Mesenchymal stem cell (in vitro differentiated cells and primary cell): ENCODE data around the gene TNFRSF11A.

Experiments
- DNase-seq: peaks from one replicate; pipeline ENCODE4 v3.0.0-alpha.2; 2013
- H2AFZ ChIP-seq: one replicate; pipeline ENCODE4 v1.6.1; 2013; ENCODE audit warnings: low read depth, mild to moderate bottlenecking, control low read depth, inconsistent platforms, low read length, moderate library complexity
- H2AK5ac ChIP-seq: 2 replicates; pipeline ENCODE4 v1.6.1; 2013; ENCODE audit warnings: low read length, moderate library complexity, mild to moderate bottlenecking, inconsistent platforms; ENCODE audit not compliant: severe bottlenecking
- H2BK120ac ChIP-seq: one replicate; pipeline ENCODE4 v1.6.1; 2013; ENCODE audit warnings: low read depth, mild to moderate bottlenecking, inconsistent platforms, low read length, moderate library complexity
- H2BK12ac ChIP-seq, 2 experiments: one replicate each; pipeline ENCODE4 v1.6.1; 2013; ENCODE audit warnings: inconsistent platforms in 2 of 2, low read length in 2 of 2, mild to moderate bottlenecking in 2 of 2, moderate library complexity in 2 of 2, control low read depth in 1 of 2
- H2BK15ac ChIP-seq: one replicate; pipeline ENCODE4 v1.6.1; 2013; ENCODE audit warnings: mild to moderate bottlenecking, low read depth, inconsistent platforms; ENCODE audit not compliant: poor library complexity, severe bottlenecking
- H2BK5ac ChIP-seq: 2 replicates; pipeline ENCODE4 v1.6.1; 2013; ENCODE audit warnings: low read depth, mild to moderate bottlenecking, low read length, control low read depth, inconsistent platforms; ENCODE audit not compliant: poor library complexity, severe bottlenecking
- H3K14ac ChIP-seq, 2 experiments: one replicate each; pipeline ENCODE4 v1.6.1; 2013; ENCODE audit warnings: inconsistent platforms in 2 of 2, low read length in 2 of 2, control low read depth in 1 of 2, mild to moderate bottlenecking in 1 of 2, moderate library complexity in 1 of 2
- H3K18ac ChIP-seq, 2 experiments: one replicate each; pipeline ENCODE4 v1.6.1; 2013; ENCODE audit warnings: inconsistent platforms in 2 of 2, low read length in 2 of 2, control low read depth in 1 of 2, low read depth in 1 of 2, mild to moderate bottlenecking in 1 of 2
- H3K23ac ChIP-seq, 2 experiments: one replicate each; pipeline ENCODE4 v1.6.1; 2013; ENCODE audit warnings: inconsistent platforms in 2 of 2, low read length in 2 of 2, mild to moderate bottlenecking in 2 of 2, moderate library complexity in 2 of 2, control low read depth in 1 of 2
- H3K27ac ChIP-seq: 2 replicates; pipeline ENCODE4 v1.5.1; 2013; ENCODE audit warnings: mild to moderate bottlenecking, moderate library complexity, low read length, control low read depth, inconsistent platforms; ENCODE audit not compliant: poor library complexity, severe bottlenecking
- H3K27me3 ChIP-seq, 2 experiments: 2 replicates each; pipeline versions ENCODE4 v1.6.1 to v1.7.0; 2013; ENCODE audit warnings: low read length in 2 of 2, mild to moderate bottlenecking in 2 of 2, moderate library complexity in 2 of 2, control low read depth in 1 of 2, inconsistent platforms in 1 of 2; ENCODE audit not compliant: control insufficient read depth in 1 of 2, insufficient read depth in 1 of 2
- H3K36me3 ChIP-seq, 2 experiments: 2 replicates each; pipeline versions ENCODE4 v1.6.1 to v1.7.0; 2013; ENCODE audit warnings: low read length in 2 of 2, control low read depth in 1 of 2, inconsistent platforms in 1 of 2, low read depth in 1 of 2, mild to moderate bottlenecking in 1 of 2; ENCODE audit not compliant: insufficient read depth in 2 of 2, control insufficient read depth in 1 of 2
- H3K4ac ChIP-seq, 2 experiments: one replicate each; pipeline ENCODE4 v1.6.1; 2013; ENCODE audit warnings: inconsistent platforms in 2 of 2, low read length in 2 of 2, mild to moderate bottlenecking in 2 of 2, moderate library complexity in 2 of 2, control low read depth in 1 of 2, low read depth in 1 of 2
- H3K4me1 ChIP-seq: 2 replicates; pipeline ENCODE4 v1.6.1; 2013; ENCODE audit warnings: low read depth, low read length, control low read depth; ENCODE audit not compliant: control insufficient read depth, insufficient read depth
- H3K4me2 ChIP-seq: 2 replicates; pipeline ENCODE4 v1.6.1; 2013; ENCODE audit warnings: low read length, mild to moderate bottlenecking, inconsistent platforms; ENCODE audit not compliant: poor library complexity, severe bottlenecking
- H3K4me3 ChIP-seq, 2 experiments: 2 replicates each; pipeline versions ENCODE4 v1.5.1 to v1.7.0; 2013; ENCODE audit warnings: low read length in 2 of 2, mild to moderate bottlenecking in 2 of 2, control low read depth in 1 of 2, low read depth in 1 of 2; ENCODE audit not compliant: insufficient read depth in 1 of 2
- H3K79me1 ChIP-seq: replicated peaks from 2 replicates; pipeline ENCODE4 v1.6.1; 2013; ENCODE audit warnings: mild to moderate bottlenecking, control low read depth, low read length, inconsistent platforms; ENCODE audit not compliant: poor library complexity, severe bottlenecking
- H3K9ac ChIP-seq: 2 replicates; pipeline ENCODE4 v1.7.0; 2013; ENCODE audit warnings: mild to moderate bottlenecking, low read length, moderate library complexity
- H3K9me3 ChIP-seq: 2 replicates; pipeline ENCODE4 v1.7.0; 2013; ENCODE audit warnings: mild to moderate bottlenecking, low read length; ENCODE audit not compliant: control insufficient read depth
- H4K8ac ChIP-seq: one replicate; pipeline ENCODE4 v1.6.1; 2013; ENCODE audit warnings: inconsistent platforms, mild to moderate bottlenecking, low read length, moderate library complexity
- H4K91ac ChIP-seq: one replicate; pipeline ENCODE4 v1.6.1; 2013; ENCODE audit warnings: mild to moderate bottlenecking, low read length, inconsistent platforms
- whole genome bisulfite sequencing: methylation state at CpG from one replicate; pipeline ENCODE4 v1.1.7; 2013; ENCODE audit warnings: mixed read lengths; 5-methylcytosine and 5-hydroxymethylcytosine counted together

The TNFRSF11A gene

DNA sequence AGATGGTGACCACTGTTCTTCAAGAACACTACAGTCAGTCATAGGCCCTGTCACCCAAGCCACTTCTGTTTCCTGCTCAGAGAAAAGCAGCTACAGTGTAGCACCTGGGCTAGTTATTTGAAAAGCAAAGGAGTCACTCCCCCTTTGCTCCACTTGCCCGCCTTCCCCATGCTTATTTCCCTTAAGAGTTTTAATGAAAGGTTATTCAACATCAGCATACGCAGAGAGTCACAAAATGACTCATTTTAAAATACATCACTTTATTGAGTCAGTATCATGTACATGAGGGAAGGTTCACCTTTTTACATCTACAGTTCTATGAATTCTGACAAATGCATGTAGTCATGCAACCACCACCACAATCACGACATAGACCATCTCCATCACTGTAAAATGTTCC, 71.3 kb downstream of the TNFRSF11A start:
- WGBS, result 81% methylated on average over 3 of the region's 3 CpGs

DNA sequence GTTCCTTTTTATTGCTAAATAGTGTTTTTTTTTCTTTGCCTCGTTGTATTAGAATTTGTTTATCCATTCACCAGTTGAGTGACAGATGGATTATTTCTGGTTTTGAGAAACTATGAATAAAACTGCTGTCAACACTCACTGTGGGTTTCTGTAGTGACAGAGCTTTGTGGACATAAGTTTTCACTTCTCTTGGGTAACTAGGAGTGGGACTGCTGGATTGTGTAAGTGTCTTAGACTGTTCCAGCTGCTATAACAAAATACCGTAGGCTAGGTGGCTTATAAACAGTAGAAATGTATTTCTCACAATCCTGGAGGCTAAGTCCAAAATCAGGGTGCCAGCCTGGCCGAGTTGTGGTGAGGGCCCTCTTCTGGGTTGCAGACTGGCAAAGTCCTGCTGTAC, 71.9 kb downstream of the TNFRSF11A start:
- Histone ChIP-seq H3K36me3 (no peaks in the 10 kb centered on the region), H4K8ac (no peak overlapping the region), H3K4ac (no peak overlapping the region), H3K9me3 (no peaks in the 10 kb centered on the region), H3K14ac (no peak overlapping the region), H2BK15ac (no peak overlapping the region), H2BK5ac (no peak overlapping the region), H3K9ac (no peak overlapping the region), H3K18ac (no peak overlapping the region), H2BK12ac (no peak overlapping the region), H3K27ac (no peak overlapping the region), H2AK5ac (no peak overlapping the region), H3K4me3 (no peak overlapping the region), H2AFZ (no peak overlapping the region), H3K4me1 (peaks cover 5% of the 10 kb centered on the region), H3K79me1 (no peaks in the 10 kb centered on the region), H3K27me3 (peaks cover 0 to 22% of the 10 kb centered on the region in 2 experiments), H3K4me2 (no peak overlapping the region), H2BK120ac (no peak overlapping the region), H3K23ac (no peak overlapping the region), H4K91ac (no peak overlapping the region)
- no peak for DNase-seq
- 85% methylated on average over 3 of the region's 3 CpGs for WGBS

More for the DNA sequence above, 71.3 kb downstream of the TNFRSF11A start:
- H3K4me1 ChIP-seq, result peaks cover 5% of the 10 kb centered on the region
- no peak overlapping the region for H2AK5ac ChIP-seq
- DNase-seq, result no peak
- H3K9me3 ChIP-seq, result no peaks in the 10 kb centered on the region
- H2BK15ac ChIP-seq, result no peak overlapping the region
- no peaks in the 10 kb centered on the region for H3K36me3 ChIP-seq
- no peak overlapping the region for H3K9ac ChIP-seq
- no peak overlapping the region for H2BK120ac ChIP-seq
- H3K79me1 ChIP-seq, result no peaks in the 10 kb centered on the region
- H2BK12ac ChIP-seq, result no peak overlapping the region
- H3K23ac ChIP-seq, result no peak overlapping the region
- no peak overlapping the region for H3K4ac ChIP-seq
- H3K27me3 ChIP-seq, result peaks cover 0 to 20% of the 10 kb centered on the region in 2 experiments
- H2AFZ ChIP-seq, result no peak overlapping the region
- no peak overlapping the region for H3K18ac ChIP-seq
- H3K4me2 ChIP-seq, result no peak overlapping the region
- H4K91ac ChIP-seq, result no peak overlapping the region
- no peak overlapping the region for H3K27ac ChIP-seq
- no peak overlapping the region for H3K14ac ChIP-seq
- no peak overlapping the region for H4K8ac ChIP-seq
- H3K4me3 ChIP-seq, result no peak overlapping the region
- no peak overlapping the region for H2BK5ac ChIP-seq

DNA sequence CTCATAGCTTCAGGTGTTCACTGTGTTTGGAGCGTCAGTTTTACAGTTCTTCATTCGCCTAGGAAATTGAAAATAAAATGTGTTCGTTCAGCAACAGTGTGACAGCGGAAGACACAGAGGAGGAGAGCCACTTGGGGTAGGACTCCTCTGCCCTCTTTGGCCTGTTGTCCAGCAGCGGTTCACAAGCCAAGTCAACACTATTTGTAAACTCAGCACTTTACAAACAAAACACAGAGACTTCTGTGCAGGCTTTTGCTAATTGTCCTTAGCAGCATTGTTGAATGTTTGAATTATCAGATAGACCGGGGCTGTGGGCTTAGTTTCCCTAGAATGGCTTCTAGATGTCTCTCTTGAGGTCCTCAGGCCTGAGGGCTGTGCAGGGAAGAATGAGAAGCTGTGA, 73.2 kb downstream of the TNFRSF11A start:
- 94% methylated on average over 5 of the region's 6 CpGs for WGBS
- no peak overlapping the region for H3K4ac ChIP-seq
- DNase-seq, result no peak

DNA sequence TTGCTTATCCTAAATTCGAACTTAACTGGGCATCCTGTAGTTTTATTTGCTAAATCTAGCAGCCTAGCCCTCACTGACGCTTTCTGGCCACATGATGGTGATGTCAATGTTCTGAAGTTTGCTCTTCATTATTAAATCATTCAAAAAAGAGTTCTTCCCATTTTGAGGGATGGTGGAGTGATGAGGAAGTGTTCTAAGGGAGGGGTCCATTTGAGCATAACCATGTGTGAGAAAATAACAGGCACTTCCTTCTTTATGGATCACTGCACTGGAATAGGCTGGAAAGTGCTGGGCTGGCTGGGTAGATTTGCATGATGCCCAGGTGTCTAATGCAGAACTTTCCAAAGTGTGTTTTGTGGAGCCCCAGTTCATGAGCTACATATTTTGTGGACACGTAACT, 74.2 kb downstream of the TNFRSF11A start:
- no peaks in the 10 kb centered on the region for H3K79me1 ChIP-seq
- no peak overlapping the region for H3K18ac ChIP-seq
- no peak for DNase-seq
- 86% methylated on average over 2 of the region's 3 CpGs for WGBS
- H2BK5ac ChIP-seq, result no peak overlapping the region
- H3K14ac ChIP-seq, result no peak overlapping the region
- no peak overlapping the region for H3K4me3 ChIP-seq
- no peaks in the 10 kb centered on the region for H3K9me3 ChIP-seq
- no peak overlapping the region for H3K23ac ChIP-seq
- H4K8ac ChIP-seq, result no peak overlapping the region
- no peak overlapping the region for H2BK120ac ChIP-seq
- H3K4ac ChIP-seq, result no peak overlapping the region
- H3K36me3 ChIP-seq, result no peaks in the 10 kb centered on the region
- H3K4me2 ChIP-seq, result no peak overlapping the region
- no peak overlapping the region for H2AK5ac ChIP-seq
- H3K27me3 ChIP-seq, result peaks cover 0 to 13% of the 10 kb centered on the region in 2 experiments
- no peak overlapping the region for H3K9ac ChIP-seq
- no peak overlapping the region for H2BK12ac ChIP-seq
- no peak overlapping the region for H2BK15ac ChIP-seq
- H3K27ac ChIP-seq, result no peak overlapping the region
- H3K4me1 ChIP-seq, result peaks cover 3% of the 10 kb centered on the region
- no peak overlapping the region for H2AFZ ChIP-seq
- H4K91ac ChIP-seq, result no peak overlapping the region

More for the DNA sequence above, 73.2 kb downstream of the TNFRSF11A start:
- Histone ChIP-seq H3K9me3 (no peaks in the 10 kb centered on the region), H2BK15ac (no peak overlapping the region), H3K4me1 (peaks cover 5% of the 10 kb centered on the region), H3K36me3 (no peaks in the 10 kb centered on the region), H3K79me1 (no peaks in the 10 kb centered on the region), H3K18ac (no peak overlapping the region), H2BK120ac (no peak overlapping the region), H3K9ac (no peak overlapping the region), H4K8ac (no peak overlapping the region), H2AK5ac (no peak overlapping the region), H3K27ac (no peak overlapping the region), H2BK12ac (no peak overlapping the region), H3K23ac (no peak overlapping the region), H3K4me2 (no peak overlapping the region), H3K27me3 (peaks cover 0 to 22% of the 10 kb centered on the region in 2 experiments), H2AFZ (no peak overlapping the region), H3K4me3 (no peak overlapping the region), H3K14ac (no peak overlapping the region), H4K91ac (no peak overlapping the region), H2BK5ac (no peak overlapping the region)
